Sigmoid colon (tissue), 4 donors: ENCODE measurements around the gene IKZF4.
"Not testable (repeated sequence)": the region's sequence is repeated elsewhere in the genome, so short reads cannot be mapped to it uniquely, and the experiment has no call there.

Experiments used
- EP300 ChIP-seq, 4 donors: sonication (generic); formaldehyde crosslinking; IDR thresholded peaks; one replicate each; pipeline ENCODE4 v1.6.1; 2017; ENCODE audit warnings: antibody characterized with exemption in 4 of 4
- POLR2A ChIP-seq, 2 donors: fragments of 450-650 bp; IDR thresholded peaks; one replicate each; pipeline ENCODE4 v1.6.1; 2016; ENCODE audit warnings: antibody characterized with exemption in 2 of 2, mild to moderate bottlenecking in 2 of 2, moderate library complexity in 2 of 2
- POLR2AphosphoS5 ChIP-seq, 4 donors: sonication (generic); formaldehyde crosslinking; IDR thresholded peaks; one replicate each; pipeline ENCODE4 v1.6.1; 2017; ENCODE audit warnings: antibody characterized with exemption in 4 of 4
- TF ChIP-seq, protein P1 (sequence below), 4 experiments: fragments of 450-650 bp in 3 of 4; fragments of 200-600 bp in 1 of 4; IDR thresholded peaks; one replicate each; pipeline ENCODE4 v1.5.1; 2016 to 2019; ENCODE audit warnings: antibody characterized with exemption in 4 of 4, mild to moderate bottlenecking in 3 of 4, moderate library complexity in 2 of 4

GRCh38 chr12:56077966-56078365, 57.1 kb downstream of the IKZF4 start:
- TF ChIP-seq, protein P1, sequence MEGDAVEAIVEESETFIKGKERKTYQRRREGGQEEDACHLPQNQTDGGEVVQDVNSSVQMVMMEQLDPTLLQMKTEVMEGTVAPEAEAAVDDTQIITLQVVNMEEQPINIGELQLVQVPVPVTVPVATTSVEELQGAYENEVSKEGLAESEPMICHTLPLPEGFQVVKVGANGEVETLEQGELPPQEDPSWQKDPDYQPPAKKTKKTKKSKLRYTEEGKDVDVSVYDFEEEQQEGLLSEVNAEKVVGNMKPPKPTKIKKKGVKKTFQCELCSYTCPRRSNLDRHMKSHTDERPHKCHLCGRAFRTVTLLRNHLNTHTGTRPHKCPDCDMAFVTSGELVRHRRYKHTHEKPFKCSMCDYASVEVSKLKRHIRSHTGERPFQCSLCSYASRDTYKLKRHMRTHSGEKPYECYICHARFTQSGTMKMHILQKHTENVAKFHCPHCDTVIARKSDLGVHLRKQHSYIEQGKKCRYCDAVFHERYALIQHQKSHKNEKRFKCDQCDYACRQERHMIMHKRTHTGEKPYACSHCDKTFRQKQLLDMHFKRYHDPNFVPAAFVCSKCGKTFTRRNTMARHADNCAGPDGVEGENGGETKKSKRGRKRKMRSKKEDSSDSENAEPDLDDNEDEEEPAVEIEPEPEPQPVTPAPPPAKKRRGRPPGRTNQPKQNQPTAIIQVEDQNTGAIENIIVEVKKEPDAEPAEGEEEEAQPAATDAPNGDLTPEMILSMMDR (IDR thresholded peaks at IDR 0.05): not testable (repeated sequence)
- not testable (repeated sequence) for TF ChIP-seq POLR2A, POLR2AphosphoS5, EP300 (IDR thresholded peaks at IDR 0.05)
